ENCODE data around the gene KLF6.

KLF6 gene

GRCh38 chr10:3793553-3793952 is 8.5 kb upstream of the KLF6 start:
- TF ChIP-seq CTCF (IDR thresholded peaks at IDR 0.05; ENCODE audit: low read depth, low read length), result no peak
- TF ChIP-seq EZH2phosphoT487 (IDR thresholded peaks at IDR 0.05; ENCODE audit: low read depth), result no peak
- Histone ChIP-seq H3K79me2 (ENCODE audit: low read length) (no peaks in the 10 kb centered on the region), H2AFZ (ENCODE audit: low read depth, low read length) (no peak overlapping the region), H3K36me3 (replicated peaks; ENCODE audit: low read depth, low read length) (no peaks in the 10 kb centered on the region), H4K20me1 (ENCODE audit: insufficient read depth, low read length) (no peaks in the 10 kb centered on the region), H3K4me3 (ENCODE audit: low read length) (no peak overlapping the region), H3K27ac (ENCODE audit: low read length) (no peak overlapping the region), H3K4me1 (ENCODE audit: low read length) (peaks cover 22% of the 10 kb centered on the region), H3K9ac (ENCODE audit: low read length) (no peak overlapping the region), H3K27me3 (ENCODE audit: low read depth, low read length) (no peaks in the 10 kb centered on the region), H3K9me3 (ENCODE audit: insufficient read depth, low read length) (no peaks in the 10 kb centered on the region), H3K4me2 (ENCODE audit: low read length) (no peak overlapping the region)

- no peak overlapping the region for H3K4me3 ChIP-seq (ENCODE audit: low read length)
- no peak overlapping the region; the same call in 1 of the 2 replicates for H3K27ac ChIP-seq (ENCODE audit: low read length)
- H4K20me1 ChIP-seq (ENCODE audit: insufficient read depth, low read length), result no peaks in the 10 kb centered on the region
- no peaks in the 10 kb centered on the region for H3K79me2 ChIP-seq (ENCODE audit: low read length)
- no peak overlapping the region for H3K9ac ChIP-seq (ENCODE audit: low read length)
- peak overlapping the region; percentile 42 for H3K4me2 ChIP-seq (ENCODE audit: low read length)
- no peak overlapping the region for H2AFZ ChIP-seq (ENCODE audit: low read depth, low read length)
- no peaks in the 10 kb centered on the region for H3K36me3 ChIP-seq (replicated peaks; ENCODE audit: low read depth, low read length)
- H3K27me3 ChIP-seq (ENCODE audit: low read depth, low read length), result no peaks in the 10 kb centered on the region
- TF ChIP-seq EZH2phosphoT487 (IDR thresholded peaks at IDR 0.05; ENCODE audit: low read depth) (no peak), CTCF (IDR thresholded peaks at IDR 0.05; ENCODE audit: low read depth, low read length) (no peak)
- no peaks in the 10 kb centered on the region for H3K9me3 ChIP-seq (ENCODE audit: insufficient read depth, low read length)
- peaks cover 22% of the 10 kb centered on the region for H3K4me1 ChIP-seq (ENCODE audit: low read length)
Observed at GRCh38 chr10:3792710-3793219, 7.8 kb upstream of the KLF6 start.

- H3K79me2 ChIP-seq (ENCODE audit: low read length), result no peaks in the 10 kb centered on the region
- H2AFZ ChIP-seq (ENCODE audit: low read depth, low read length), result no peak overlapping the region
- H3K27ac ChIP-seq (ENCODE audit: low read length), result no peak overlapping the region; the same call in 1 of the 2 replicates
- no peaks in the 10 kb centered on the region for H3K9me3 ChIP-seq (ENCODE audit: insufficient read depth, low read length)
- no peak overlapping the region for H3K4me3 ChIP-seq (ENCODE audit: low read length)
- no peak overlapping the region for H3K9ac ChIP-seq (ENCODE audit: low read length)
- TF ChIP-seq CTCF (IDR thresholded peaks at IDR 0.05; ENCODE audit: low read depth, low read length) (no peak), EZH2phosphoT487 (IDR thresholded peaks at IDR 0.05; ENCODE audit: low read depth) (no peak)
- peaks cover 22% of the 10 kb centered on the region for H3K4me1 ChIP-seq (ENCODE audit: low read length)
- H3K27me3 ChIP-seq (ENCODE audit: low read depth, low read length), result no peaks in the 10 kb centered on the region
- H4K20me1 ChIP-seq (ENCODE audit: insufficient read depth, low read length), result no peaks in the 10 kb centered on the region
- no peaks in the 10 kb centered on the region for H3K36me3 ChIP-seq (replicated peaks; ENCODE audit: low read depth, low read length)
- peak overlapping the region; percentile 42 for H3K4me2 ChIP-seq (ENCODE audit: low read length)
Observed at GRCh38 chr10:3791974-3792633, 7.1 kb upstream of the KLF6 start.

GRCh38 chr10:3790858-3791257 is 5.8 kb upstream of the KLF6 start:
- Histone ChIP-seq H4K20me1 (ENCODE audit: insufficient read depth, low read length) (no peaks in the 10 kb centered on the region), H3K79me2 (ENCODE audit: low read length) (peaks cover 1% of the 10 kb centered on the region; the same call in 1 of the 2 replicates), H3K9ac (ENCODE audit: low read length) (no peak overlapping the region), H3K27me3 (ENCODE audit: low read depth, low read length) (no peaks in the 10 kb centered on the region), H3K9me3 (ENCODE audit: insufficient read depth, low read length) (no peaks in the 10 kb centered on the region), H2AFZ (ENCODE audit: low read depth, low read length) (no peak overlapping the region), H3K4me3 (ENCODE audit: low read length) (no peak overlapping the region), H3K27ac (ENCODE audit: low read length) (no peak overlapping the region), H3K4me1 (ENCODE audit: low read length) (peaks cover 20% of the 10 kb centered on the region), H3K36me3 (replicated peaks; ENCODE audit: low read depth, low read length) (no peaks in the 10 kb centered on the region), H3K4me2 (ENCODE audit: low read length) (no peak overlapping the region)
- TF ChIP-seq CTCF (IDR thresholded peaks at IDR 0.05; ENCODE audit: low read depth, low read length) (no peak), EZH2phosphoT487 (IDR thresholded peaks at IDR 0.05; ENCODE audit: low read depth) (no peak)
